GM19395 (cell line): ENCODE results near the gene ARMC6.
A peak's percentile ranks its signal among the peaks of the same experiment; 100 is the strongest.

ENCODE experiments used
- ATAC-seq: cut with Tn5 transposase; IDR thresholded peaks from one replicate; pipeline ENCODE4 v1.9.1; 2021; ENCODE audit warnings: mild to moderate bottlenecking, moderate library complexity; ENCODE audit not compliant: unreplicated experiment

Gene ARMC6

DNA sequence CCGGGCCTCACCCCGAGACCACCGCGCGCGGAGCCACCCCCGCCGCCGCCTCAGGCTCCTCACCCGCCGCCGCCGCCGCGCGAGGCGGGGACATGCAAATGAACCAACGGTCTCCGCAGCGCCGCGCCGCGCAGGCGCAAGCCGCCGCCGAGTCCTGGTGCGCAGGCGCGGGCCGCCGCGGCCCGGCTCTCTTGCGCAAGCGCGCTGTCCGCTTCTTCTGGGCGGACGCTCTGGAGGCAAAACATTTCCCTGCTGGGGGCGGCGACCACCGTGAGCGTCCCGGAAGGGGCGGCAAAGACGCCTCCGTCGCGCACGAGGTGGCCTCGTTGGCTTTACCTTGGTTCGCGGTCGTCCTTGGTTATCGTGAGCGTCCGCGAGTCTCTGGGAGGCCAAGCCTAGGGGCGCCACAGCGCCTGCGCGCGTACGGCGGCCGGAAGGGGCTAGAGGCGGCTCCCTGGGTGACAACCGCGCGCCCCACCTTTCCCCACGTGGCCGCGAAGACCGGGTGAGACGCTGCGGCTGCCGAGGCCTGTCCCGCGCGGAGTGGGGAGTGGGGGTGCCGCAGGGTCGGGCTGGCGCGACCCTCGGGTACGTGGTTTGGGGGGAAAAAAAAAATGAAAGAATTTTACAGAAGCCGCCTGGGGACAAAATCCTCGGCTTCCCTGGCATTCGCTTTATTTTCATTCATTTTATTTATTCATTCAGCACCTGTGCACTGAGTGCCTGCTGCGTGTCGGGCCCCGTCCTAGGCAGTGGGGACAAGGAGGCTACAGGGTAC is at the start of gene ARMC6, which contains the start of gene SUGP2:
Gene ARMC6 (plus strand): TSS at position 178 of the 778 bp plus-strand sequence. CDS start 607 bp downstream, outside the sequence.
Gene SUGP2 (minus strand): TSS at position 92 of the 778 bp plus-strand sequence. CDS start 2,446 bp downstream, outside the sequence.
- ATAC-seq, result peak; percentile 76

DNA sequence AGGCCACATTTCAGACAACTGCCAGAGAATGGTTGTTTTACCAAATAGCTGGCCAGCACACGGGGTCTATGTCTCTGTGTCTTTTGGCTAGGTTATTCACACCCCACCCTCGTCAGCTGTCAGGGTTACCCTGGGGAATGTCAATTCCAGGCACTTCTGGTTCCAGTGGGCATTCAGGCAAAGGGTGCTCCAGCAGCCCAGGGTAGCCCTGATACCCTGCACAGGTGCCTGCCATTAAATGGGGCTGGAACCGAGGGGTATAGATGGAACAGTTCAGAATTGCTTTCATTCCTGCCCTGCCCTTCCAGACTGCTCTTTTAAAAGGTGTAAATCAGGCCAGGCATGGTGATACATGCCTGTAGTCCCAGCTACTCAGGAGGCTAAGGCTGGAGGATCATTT is 49.2 kb upstream of the ARMC6 start:
- ATAC-seq, result no peak

DNA sequence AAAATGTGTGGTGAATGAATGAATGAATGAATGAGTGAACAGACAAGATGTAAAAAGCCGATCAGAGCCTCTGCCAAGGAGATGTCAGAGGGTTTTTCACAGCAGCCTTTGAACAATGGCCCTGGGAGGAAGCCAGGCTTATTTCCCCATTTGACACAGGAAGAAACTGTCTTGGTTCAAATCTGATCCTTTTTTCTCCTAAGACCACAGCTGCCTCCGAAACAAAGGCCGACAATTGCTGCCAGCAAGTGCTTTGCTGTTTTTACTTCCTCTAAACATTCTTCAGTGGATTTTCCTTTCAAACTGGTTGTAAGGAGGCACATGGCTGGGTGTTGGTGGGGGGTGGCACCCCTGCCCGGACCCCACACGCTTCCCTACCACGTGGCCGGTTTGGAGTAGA is 48.1 kb upstream of the ARMC6 start:
- no peak for ATAC-seq

DNA sequence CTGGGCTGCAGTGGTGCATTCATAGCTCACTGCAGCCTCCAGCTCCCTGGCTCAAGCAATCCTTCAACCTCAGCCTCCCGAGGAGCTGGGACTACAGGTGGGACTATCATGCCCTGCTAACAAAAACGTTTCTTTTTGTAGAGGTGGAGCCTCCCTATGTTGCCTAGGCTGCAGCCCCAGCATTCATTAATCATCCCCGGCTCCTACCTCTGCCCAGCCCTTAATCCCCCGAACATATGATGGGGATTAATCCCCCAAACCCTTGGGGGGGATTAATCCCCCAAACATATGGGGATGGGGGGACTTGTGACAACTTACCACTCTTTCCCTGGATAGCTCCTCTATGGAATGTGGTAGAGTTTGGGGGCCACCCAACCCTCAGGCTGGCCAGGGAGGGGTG is 45.9 kb upstream of the ARMC6 start:
- ATAC-seq, result no peak

DNA sequence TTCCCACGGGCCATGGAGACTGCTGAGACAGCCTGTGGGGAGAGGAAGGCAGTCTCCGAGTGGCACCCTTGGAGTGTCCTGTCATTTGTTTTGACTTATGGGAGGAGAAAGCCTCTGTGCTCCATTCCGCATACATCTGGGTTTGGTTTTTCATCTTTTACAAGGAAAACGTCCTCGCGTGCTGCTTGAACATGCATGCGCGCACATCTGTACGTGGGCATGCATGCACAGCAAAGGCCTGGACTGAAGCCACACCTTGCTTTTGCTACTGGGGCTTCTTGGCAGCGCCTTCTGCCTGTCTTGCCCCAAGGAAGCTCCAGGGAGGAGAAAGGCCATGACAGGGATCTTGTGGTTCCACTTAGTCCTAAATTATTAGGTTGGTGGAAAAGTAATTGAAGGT is 44.1 kb upstream of the ARMC6 start:
- ATAC-seq, result no peak

DNA sequence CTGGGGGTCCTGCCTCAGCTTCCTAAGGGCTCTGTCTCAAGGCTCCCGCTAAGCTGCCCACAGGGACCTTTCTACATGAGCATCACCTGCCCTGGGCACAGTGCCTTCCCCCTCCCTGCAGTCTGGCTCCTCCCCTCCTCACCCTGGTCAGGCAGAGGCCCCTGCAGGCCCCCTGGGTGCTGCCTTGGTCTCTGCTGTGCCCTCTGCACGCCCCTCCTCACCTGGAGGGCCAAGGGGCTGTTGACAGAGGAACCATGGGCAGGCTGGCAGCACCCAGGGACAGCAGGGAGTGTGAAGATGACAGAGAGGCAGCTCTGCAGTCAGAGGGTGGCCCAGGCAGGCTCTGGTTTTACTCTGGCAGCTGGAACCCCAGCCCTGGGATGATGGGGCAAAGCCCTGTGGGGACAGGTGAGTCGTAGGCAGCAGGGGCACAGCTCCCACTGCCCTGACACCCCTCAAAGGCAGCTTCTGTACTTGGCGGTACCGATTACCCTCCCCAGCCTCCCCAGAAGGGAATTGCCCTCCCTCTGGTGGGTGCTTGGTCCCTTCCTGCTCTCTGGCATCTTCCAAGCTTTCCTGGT is 43.2 kb upstream of the ARMC6 start:
- ATAC-seq, result no peak

DNA sequence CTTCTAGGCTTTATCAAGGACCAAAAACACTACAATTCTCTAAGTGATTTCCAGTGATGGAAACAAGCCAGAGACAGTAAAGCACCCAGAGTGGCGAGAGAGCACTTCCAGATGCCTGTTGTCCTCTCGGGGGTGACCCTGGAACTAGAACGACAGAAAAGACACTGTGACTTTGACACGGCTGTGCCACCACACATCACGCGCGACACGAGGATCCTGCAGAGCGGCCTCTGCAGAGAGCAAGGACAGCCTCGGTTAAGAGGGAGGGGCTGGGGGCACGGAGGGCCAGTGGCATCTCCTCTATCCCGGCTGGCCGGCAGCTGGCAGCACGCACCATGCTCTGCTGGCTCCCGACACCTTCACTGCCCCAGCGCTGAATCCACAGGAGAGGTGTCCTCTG is 42.4 kb upstream of the ARMC6 start:
- no peak for ATAC-seq

DNA sequence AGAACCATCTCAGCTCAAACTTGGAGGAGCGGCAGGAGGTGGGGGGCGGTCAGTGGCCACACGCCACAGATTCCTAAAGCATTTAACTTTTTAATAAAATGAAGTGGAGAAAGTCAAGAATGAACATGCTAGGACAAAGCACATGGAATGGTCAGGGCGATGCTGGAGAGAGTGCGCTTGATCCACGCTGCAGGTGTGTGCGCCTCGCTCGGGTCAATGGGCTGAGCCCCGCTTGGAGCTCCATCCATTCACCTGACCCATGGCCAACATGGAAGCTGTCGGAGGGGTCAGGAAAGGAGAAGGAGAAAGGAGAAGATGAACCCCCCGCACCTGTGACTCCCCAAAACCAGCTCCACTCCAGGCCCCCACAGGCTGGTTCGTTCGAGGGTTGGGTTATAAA is 41.9 kb upstream of the ARMC6 start:
- no peak for ATAC-seq

DNA sequence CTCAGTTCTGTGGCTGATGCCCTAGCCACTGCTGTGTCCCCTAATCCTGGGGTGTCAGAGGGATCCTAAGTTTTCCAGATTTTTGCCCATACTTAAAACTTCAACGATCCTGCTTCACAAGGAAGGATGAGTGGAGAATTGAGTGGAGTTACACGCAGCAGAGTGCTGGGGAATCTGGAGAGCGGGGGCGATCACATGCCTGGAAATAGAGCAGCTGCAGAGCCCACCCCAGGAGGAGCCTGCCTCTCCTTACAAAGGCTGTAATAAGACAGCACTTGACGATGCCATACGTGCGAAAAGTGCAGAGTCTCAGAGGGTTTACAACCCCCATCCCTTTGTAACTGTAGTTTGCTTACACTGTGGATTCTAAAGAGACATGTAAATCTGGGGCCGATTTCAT is 40.7 kb upstream of the ARMC6 start:
- no peak for ATAC-seq

DNA sequence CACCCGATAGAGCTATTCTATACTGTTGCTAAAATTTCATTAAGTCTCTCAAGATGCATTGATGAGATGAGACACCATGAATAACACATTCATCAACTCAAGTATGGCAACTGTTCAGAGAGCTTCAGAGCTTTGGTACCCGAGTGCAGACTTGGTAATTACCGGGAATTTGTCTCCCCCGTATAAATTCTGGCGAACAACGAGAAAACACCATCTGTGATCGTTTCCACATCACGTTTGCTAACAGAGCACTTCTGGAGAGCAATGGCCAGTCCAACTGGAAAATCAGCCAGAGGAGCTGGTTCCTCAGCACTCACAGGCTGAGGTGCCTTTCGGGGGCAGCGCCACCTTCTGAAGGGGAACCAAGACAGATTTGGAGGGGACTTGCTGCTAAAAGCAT is 40.3 kb upstream of the ARMC6 start:
- no peak for ATAC-seq

DNA sequence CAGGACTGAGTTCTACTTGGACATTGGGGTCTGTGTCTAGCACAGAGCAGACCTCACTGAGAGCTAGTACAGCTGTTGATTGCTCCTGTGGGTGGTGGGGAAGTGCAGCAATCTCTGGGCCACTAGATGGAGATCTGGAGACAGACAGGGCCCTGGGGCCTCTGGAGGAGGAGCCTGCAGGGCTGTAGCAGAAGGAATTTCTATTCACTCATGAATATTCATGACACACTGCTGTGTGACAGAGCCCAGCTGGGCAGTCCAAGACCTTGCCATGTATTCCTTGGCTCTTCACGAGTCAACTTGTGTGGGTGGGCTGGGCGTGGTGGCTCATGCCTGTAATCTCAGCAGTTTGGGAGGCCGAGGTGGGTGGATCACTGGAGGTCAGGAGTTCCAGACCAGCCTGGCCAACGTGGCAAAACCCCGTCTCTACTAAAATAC is 37.6 kb upstream of the ARMC6 start:
- no peak for ATAC-seq

DNA sequence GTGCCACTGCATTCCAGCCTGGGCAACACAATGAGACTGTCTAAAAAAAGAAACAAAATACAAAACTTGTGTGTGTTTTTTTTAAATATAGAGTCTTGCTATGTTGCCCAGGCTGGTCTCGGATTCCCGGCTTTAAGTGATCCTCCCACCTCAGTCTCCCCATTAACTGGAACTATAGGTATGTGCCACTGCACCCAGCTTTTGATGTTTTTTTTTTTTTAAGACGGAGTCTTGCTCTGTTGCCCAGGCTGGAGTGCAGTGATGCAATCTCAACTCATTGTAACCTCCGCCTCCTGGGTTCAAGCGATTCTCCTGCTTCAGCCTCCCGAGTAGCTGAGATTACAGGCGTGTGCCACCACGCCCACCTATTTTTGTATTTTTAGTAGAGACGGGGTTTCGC is 37.1 kb upstream of the ARMC6 start:
- ATAC-seq, result no peak

DNA sequence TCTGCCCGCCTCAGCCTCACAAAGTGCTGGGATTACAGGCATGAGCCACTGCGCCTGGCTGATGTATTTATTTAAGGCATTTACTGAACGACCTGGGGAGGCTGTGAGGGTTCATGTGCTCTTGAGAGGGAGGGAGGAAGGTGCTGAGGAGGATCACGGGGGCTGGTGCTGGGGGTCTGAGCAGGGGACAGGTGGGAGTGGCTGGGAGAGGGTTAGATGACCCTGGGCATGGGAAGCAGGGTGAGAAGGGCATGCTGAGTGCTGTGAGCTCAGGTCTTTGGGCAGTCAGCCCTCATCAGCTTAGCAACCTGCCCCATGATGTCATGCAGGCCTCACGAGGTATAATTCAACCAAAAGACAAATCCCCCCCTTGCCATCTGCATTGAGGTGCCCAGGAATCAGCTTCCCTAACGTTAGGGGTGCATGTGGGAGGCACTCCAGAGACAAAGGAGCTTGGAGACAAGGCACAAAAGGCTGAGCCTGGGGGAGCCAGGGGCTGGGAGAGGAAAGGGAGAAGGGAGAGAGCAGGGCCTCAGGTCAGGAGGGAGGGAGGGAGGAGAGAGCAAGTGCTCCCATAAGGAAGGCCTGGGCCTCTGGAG is 36.5 kb upstream of the ARMC6 start:
- ATAC-seq, result no peak

DNA sequence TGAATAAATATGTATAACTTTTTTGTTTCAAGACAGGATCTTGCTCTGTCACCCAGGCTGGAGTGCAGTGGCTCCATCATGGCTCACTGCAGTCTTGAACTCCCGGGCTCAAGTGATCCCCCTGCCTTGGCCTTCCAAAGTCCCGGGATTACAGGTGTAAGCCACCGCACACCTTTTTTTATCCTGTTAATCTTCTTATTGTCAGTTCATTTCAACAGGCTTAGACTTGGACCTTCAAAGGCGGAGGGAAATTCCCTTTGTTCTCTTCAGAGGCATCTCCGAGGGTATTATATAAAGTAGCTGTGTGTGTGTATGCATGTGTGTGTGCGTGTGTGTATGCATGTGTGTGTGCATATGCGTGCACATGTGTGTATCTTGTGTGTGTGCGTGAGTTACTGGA is 35.1 kb upstream of the ARMC6 start:
- no peak for ATAC-seq

DNA sequence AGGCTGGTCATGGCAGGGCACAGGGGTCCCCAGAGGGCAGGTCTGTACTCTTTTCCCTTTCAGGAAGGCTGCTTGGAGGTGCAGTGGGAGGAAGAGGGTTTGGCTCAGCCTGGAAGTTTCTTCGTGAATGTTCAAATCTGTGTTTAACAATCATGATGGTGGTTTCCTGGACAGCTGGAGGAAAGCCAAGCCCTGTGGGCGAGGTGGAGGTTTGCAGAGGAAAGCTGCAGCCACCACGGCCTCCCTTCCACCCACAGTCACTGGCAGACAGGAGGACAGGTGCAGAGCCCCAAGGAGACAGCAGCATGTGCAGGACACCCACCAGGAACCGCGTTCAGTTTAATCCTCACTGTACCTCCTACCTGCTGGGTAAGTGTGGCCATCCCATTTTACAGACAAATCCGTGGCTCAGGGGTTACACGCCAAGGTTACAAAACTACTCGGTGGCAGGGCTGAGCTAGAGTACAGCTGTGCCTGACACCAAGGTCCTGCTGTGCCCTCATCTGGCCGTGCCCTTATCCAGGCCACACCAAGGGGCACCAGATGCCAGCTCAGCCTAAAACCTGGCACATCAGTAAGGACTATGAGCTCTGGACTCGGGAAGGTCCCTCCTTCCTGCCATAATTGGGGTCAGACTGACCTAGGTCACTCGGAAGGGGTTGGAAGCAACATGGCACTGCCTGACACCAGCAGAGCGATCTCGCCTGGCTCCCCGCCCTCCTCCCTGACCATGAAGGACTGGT is 34.2 kb upstream of the ARMC6 start:
- ATAC-seq, result no peak

DNA sequence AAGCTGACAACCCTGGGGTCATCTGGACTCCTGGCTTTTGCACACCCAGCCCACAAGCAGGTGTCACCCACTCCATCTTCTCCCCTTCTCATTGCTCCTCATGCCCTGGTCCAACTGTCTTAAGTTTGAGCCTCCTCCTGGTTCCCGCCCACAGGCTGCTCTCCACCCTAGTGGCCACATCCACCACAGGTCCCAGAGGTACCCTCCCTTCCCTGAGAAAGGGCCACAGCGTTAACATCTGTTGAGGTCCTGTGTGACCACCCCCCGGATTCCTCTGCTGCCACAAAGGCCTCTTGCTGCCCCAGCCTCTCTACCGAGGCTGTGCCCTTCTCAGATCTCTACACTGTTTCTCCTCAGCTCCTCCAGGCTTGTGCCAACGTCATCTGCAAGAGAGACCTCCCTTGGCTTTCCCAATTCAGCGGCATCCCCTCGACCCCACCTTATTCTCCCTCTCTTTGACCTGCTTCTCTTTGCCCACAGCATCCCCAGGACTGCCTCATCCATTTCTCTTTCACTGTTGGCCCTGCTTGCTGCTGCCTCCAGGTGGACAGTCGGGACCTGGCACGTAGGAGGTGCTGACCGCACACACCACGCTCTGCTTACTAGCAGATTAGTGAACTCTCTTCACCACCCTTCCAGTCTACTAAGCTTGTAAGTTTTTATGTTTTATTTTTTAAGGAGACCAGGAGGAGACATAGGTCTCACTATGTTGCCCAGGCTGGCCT is 33.3 kb upstream of the ARMC6 start:
- ATAC-seq, result no peak

DNA sequence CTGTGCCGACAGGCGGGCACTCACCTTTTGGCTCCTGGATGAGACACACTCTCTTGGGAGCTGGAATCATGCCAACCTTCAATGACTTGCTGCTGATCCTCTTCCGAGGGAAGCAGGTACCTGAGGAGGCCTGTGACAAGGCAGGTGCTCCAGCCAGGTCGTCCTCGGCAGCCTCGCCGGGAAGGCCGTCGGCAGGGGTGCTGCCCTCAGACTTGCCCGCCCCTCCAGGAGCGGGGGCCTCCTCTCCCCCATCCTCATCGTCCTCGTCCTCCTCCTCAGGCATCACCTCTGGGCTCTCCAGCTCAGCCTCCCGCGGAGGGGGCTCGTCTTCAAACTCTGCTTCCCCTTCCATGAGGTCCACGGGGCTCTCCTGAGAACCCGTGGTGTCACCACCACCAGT is 29.3 kb upstream of the ARMC6 start:
- ATAC-seq, result no peak

DNA sequence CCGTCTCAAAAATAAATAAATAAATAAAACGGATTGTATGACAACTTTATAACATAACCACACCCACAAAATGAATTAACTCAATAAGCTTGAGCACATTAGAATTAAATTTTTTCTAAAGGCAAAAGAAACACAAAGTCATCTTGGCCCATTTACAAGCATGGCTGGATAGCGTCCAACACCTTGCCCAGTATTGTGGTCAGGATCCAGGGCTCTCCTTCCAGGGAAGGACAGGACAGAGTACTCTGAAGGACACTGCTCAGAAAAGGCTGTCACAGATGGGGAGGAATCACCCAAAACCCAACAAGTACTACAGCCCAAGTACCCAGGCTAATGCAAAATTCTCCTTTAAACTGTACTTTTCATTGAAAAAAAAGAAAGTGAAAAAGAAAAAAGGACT is 27.2 kb upstream of the ARMC6 start:
- ATAC-seq, result no peak

DNA sequence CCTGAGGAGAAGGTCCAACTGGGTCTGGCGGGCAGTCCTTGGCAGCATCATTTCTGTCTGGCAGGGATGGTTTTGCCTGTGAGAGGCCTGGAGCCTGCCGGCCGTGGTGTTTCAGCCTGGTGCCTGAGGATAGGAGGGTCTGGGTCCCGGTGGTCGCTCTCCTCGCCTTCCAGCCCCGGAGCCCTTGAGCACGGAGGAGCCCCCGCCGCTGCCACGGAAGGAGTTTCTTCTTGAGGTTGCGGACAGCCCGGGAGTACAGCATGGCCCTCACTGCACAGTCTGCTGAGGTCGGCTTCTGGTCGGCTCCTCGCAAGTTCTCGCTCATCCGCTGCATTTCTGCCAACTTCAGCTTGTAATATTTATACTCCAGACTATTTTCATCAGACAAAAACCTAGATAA is 23.5 kb upstream of the ARMC6 start:
- no peak for ATAC-seq

DNA sequence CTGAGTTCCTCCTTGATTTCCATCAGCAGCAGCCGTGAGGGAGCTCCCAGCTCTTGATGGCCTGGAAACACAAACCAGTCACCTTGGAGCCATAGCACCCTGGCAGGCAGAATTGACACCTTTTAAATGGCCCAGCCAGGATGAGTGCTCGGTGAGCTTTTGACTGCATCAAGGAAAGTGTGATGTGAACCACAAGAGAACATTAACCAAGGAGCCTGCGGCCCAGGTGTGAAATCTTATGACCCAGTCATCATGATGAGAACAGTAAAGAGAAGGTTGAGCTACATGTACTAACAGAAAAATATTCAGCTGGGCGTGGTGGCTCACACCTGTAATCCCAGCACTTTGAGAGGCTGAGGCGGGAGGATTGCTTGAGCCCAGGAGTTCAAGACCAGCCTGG is 22.9 kb upstream of the ARMC6 start:
- ATAC-seq, result no peak

DNA sequence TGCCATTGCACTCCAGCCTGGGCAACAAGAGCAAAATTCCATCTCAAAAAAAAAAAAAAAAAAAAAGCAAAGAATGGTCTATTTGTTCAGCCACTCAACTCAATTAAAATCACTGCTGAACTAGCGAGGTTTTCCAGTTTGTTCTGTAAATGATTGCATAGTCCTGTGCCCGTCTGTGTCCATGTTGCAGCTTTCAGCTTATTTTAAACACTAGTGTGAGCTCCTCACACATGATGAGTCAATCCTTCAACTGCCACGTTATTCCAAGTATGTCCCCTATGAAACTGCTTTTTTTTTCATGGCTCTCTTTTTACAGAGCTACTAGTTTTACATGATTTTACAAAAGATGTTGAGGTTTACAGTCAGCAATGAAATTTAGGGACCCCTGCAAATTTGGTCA is 12.3 kb upstream of the ARMC6 start:
- ATAC-seq, result no peak
